ENCODE data around the gene FBXO5. TPM values are rescaled to one million over a fixed set of nuclear protein-coding genes. Genes with fewer than 3 reads are reported as not detected.
A peak's percentile ranks its signal among the peaks of the same experiment; 100 is the strongest.

The FBXO5 gene
- total and polyA plus RNA-seq, 9 of the 15 experiments (the other 6 are each of a cell fraction or from before 2014, with no cell fraction given) = 17.8 to 89.3 (median 62.9) TPM

DNA sequence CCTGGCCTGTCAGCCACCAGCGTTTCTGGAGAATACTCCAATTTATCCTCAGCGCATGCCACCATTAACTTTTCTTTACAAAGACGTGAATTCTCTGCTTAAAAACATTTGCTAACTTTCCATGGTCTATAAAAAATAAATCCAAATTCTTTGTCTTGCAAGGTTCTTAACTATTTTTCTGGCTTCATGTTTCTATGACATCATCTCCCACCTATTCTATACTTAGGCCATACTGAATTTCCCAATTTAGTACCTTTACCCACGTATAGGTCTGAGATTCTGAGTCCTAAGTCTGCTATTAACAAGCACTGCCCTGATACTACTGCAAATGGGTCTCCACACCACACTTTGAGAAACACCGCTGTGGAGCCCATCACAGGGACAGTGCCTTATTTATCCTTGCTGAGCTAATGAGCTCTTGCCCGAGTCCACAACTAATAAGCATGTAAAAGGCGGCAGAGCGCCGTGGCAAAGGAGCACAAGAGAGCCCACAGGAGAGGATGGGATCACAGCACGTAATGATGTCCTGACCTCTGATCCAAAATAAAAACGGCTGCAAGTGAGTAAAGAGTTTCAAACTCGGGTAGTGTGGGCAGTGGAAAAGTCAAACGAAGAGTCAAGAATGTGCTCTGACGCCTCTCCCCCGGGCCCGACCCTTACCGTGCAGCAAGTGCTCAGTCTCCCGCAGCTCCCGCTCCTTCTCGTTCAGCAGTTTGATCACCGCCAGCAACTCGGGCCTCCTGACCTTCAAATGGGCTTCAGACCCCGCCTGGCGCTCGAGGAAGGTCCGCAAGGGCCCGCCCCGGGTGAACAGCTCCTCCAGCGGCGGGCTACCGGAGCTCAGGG lies 19.1 kb upstream of the FBXO5 start (continued):
- no peak for TF ChIP-seq JUN (IDR thresholded peaks at IDR 0.05; ENCODE audit: borderline replicate concordance, low read depth, low read length)
- TF ChIP-seq JUN (CRISPR knock-in tag; IDR thresholded peaks at IDR 0.05; ENCODE audit: borderline replicate concordance) = no peak
- no peak for TF ChIP-seq ZNF384 (IDR thresholded peaks at IDR 0.05; ENCODE audit: low read depth, low read length)
- no peak for TF ChIP-seq ZNF707 (CRISPR knock-in tag; conservative IDR thresholded peaks at IDR 0.05)
- TF ChIP-seq CREB3L1 (IDR thresholded peaks at IDR 0.05; ENCODE audit: borderline replicate concordance, low read depth) = no peak
- TF ChIP-seq ARNT (IDR thresholded peaks at IDR 0.05) = 0 out of 4 replicates have a peak, but pooled peaks of 1 of the 2 experiments have one; percentile 14
- TF ChIP-seq KAT7 (CRISPR knock-in tag; IDR thresholded peaks at IDR 0.05; ENCODE audit: borderline replicate concordance) = peak; percentile 89; the same call in 1 of the 2 replicates
- TF ChIP-seq, protein P1, sequence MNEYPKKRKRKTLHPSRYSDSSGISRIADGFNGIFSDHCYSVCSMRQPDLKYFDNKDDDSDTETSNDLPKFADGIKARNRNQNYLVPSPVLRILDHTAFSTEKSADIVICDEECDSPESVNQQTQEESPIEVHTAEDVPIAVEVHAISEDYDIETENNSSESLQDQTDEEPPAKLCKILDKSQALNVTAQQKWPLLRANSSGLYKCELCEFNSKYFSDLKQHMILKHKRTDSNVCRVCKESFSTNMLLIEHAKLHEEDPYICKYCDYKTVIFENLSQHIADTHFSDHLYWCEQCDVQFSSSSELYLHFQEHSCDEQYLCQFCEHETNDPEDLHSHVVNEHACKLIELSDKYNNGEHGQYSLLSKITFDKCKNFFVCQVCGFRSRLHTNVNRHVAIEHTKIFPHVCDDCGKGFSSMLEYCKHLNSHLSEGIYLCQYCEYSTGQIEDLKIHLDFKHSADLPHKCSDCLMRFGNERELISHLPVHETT (CRISPR knock-in tag; conservative IDR thresholded peaks at IDR 0.05 in 1 of 2, IDR thresholded peaks at IDR 0.05 in 1 of 2) = peak in 1 of 2 experiments; percentile 82; a peak in 2 of 4 replicates
- TF ChIP-seq NR2C2 (CRISPR knock-in tag; IDR thresholded peaks at IDR 0.05) = peak; percentile 24; the same call in 1 of the 2 replicates
- no peak for TF ChIP-seq NR2C2 (tag; IDR thresholded peaks at IDR 0.05)
- TF ChIP-seq BRCA1 (IDR thresholded peaks at IDR 0.05) = no peak
- TF ChIP-seq BRCA1 (CRISPR knock-in tag; IDR thresholded peaks at IDR 0.05) = no peak
- 0 out of 2 replicates have a peak, but pooled peaks have one; percentile 36 for TF ChIP-seq HDGF (IDR thresholded peaks at IDR 0.05)
- no peak for TF ChIP-seq CEBPZ (IDR thresholded peaks at IDR 0.05; ENCODE audit: borderline replicate concordance, low read depth, low read length)
- TF ChIP-seq POLR3A (IDR thresholded peaks at IDR 0.05; ENCODE audit: borderline replicate concordance, extremely low read depth, insufficient read depth, insufficient read length) = no peak
- no peak for TF ChIP-seq KLF1 (tag; IDR thresholded peaks at IDR 0.05)
- no peak for TF ChIP-seq HNRNPL (IDR thresholded peaks at IDR 0.05; ENCODE audit: low read depth, low read length)
- TF ChIP-seq SNIP1 (IDR thresholded peaks at IDR 0.05; ENCODE audit: low read depth) = no peak
- no peak for TF ChIP-seq MCM5 (IDR thresholded peaks at IDR 0.05; ENCODE audit: low read depth)
- TF ChIP-seq ZNF778 (CRISPR knock-in tag; IDR thresholded peaks at IDR 0.05) = no peak
